Measurements from ENCODE around the gene UTP14A.

The UTP14A gene

DNA sequence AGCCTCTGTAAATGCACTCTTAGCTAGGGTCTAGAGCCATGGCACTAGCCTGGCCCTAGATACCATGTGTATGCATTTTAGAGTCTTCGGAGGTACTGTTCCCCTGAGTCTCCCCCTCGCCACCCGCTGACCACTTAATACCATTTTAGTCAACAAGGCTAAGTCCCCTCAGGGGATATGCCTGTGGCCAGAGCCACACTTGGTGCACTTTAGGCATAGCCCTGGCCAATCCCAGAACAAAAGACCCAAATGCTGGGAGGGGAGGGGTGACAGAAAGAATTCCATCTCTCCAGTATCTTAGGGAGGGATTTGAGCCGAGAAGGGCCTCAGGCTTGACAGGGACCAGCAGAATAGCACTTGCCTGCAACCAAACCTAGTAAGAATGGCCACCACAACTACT, 47.9 kb downstream of the UTP14A start:
- no peak for DNase-seq (ENCODE audit: low read depth)

DNA sequence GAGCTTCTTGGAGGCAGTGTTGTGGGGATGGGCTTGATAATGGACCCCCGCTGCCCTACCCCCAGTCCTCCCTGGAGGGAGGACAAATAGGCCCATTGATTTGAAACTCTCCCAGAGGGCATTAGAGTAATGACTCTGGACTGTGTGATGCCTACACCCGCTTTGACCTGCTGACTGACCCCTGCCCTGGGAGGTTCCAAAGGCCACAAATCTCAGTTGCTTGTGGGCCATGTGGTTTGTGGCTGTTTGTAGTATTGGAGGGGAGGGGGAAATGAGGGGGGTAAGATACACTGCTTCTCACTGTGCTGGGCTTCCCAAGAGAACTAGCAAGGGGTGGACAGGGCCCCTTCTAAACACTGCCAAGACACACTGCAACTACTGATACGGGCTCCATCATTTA, 48.8 kb downstream of the UTP14A start:
- DNase-seq (ENCODE audit: low read depth): no peak

DNA sequence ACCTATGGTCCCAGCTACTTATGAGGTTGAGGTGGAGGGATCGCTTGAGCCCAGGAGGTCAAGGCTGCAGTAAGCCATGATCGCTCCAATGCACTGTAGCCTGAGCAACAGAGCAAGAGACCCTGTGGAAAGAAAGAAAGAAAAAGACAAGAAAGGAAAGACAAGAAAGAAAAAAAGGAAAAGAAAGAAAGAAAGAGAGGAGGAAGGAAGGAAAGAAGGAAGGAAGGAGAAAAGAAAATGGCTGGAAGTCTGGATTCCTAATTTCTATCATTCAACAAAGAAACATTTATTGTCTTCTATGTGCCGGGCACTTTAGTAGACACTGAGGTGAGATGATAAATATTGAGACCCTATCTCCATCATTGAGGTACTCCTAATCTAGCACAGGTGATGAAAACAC, 49.7 kb downstream of the UTP14A start:
- no peak for DNase-seq (ENCODE audit: low read depth)

DNA sequence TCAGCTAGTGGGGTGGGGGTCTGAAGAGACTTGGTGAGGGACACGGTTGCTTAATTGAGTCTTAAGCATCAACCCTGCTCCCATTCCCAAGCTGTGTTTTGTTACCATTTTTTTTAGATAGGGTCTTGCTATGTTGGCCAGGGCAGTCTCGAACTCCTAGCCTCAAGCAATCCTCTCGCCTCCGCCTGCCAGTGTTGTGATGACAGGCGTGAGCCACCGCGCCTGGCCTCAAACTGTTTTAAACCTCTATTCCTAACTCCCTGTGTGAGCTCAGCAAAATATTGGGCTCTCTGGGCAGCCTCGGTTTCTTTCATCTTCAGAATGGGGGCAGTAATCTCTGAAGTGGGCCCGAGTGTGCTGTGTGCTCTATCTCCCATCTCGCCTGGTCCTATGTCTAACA, 50.2 kb downstream of the UTP14A start:
- no peak for DNase-seq (ENCODE audit: low read depth)

DNA sequence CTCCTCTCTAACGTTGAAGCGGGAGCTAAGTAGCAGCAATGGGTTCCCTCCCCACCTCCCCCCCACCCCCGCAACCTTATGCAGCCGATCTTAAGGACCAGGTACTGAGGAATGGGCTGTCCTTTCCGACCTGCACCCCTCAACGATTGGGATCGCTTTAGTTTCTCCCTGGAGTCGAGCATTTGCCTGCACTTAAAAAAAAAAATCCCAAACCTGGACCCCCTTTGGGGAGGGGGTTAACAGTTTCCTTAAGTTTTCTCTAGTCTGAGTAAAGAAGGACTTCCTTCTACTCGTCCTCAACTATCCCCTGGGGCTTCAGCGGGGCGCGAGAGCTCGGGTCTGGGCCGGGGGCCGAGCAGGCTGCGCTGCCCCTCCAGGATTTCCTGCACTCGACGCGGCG, 50.8 kb downstream of the UTP14A start:
- DNase-seq (ENCODE audit: low read depth): no peak

DNA sequence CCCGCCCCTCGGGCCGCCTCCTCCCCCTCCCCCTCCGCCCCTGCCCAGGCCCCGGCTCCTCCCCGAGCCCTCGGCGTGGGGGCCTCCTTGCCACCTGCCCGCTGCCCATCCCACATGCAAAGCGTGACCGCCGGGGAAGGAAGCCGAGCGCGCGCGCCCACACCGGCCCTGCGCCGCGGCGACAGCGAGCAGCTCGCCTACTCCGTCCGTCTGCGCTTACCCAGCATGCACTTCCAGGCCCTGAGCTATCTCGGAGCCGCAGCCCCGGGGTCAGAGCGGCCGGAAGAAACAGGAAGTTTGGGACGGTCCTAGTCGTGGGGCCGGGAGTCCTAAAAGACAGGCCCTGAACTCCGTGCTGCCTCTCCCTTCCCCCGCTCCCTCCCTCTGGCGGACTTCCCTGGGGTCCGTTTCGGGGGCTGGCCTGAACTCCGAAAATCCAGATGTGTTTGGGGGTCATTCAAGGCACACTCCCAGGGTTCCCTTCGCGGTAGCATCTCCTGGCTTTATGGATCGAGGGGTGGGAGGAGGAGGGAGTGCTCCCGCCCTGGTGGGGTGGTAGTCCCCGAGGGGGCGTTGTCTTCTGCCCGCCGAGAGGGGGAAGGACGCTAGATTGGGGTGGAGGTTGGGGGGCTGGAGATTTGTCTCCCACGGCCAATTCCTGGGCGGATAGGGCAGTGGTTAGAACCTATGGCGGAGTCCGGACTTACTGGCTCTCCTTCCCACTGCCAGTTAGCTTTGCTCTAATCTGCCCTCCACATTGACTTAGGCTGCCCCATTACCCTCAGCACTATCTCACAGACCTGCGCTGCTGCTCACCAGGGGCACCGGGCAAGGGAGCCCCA, 51.5 kb downstream of the UTP14A start:
- DNase-seq (ENCODE audit: low read depth): no peak

DNA sequence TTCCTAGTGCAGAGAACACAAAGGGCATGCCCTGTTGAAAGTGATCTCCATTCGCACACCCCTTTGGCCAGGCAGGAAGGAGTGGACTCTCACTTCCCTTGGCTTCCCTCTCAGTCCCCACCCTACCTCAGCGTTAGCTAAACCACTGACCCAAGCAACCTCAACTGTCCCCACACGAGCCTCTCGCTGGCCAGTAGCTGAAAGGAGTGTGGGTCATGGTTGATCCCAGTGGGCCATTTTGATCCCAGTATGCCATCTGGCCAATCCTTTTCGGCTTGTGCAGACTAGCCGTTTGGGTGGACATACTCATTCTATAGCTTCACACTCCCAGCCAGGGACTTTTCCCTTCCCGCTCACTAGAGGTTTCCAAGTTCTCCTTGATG, 52.1 kb downstream of the UTP14A start:
- no peak for DNase-seq (ENCODE audit: low read depth)

DNA sequence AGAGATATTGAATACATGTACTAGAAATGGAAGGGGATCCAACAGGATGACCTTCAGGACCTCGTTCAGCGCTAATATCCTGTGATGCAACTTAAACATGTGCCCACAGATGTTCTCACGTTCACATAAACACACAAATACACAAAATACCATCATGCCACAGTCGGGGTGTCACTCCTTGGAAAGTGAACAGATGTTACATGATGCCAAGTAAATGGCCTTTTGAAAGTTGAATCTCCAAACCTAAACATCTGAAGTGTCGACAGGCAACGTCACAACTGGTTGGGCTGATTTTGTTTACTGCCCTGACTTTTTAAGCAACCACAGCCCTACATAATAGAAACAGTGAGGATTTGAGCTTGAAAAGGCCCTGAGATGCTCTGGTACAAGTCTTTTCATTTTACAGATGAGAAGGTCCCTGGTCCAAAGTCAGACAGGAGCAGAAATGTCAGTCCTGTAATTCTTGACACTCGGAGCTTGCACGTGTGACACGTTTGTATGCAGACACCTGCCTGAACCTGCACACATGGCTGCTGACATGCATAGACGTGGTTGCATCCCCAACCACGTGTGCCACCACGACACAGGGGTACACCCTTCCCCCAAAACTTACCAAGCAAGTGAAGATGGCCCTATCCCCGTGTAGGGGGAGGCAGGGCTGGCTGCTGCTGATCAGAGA, 53.0 kb downstream of the UTP14A start:
- no peak for DNase-seq (ENCODE audit: low read depth)

DNA sequence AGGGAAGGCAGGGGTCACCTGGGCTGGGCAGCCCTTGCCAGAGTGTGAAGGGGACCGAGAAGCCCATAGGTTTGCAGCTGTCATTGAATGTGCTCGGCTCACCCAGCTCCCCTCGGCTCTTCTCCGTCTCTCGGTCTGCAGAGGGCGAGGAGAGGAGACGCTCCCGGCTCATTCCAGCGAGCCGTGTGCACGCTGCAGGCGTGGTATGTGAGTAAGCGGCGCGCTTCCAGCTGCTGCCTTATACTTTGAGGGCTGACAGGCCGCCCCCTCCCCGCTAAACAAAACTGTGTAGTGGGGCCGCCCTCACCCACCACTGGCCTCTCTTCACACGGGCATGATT, 53.5 kb downstream of the UTP14A start:
- no peak for DNase-seq (ENCODE audit: low read depth)

DNA sequence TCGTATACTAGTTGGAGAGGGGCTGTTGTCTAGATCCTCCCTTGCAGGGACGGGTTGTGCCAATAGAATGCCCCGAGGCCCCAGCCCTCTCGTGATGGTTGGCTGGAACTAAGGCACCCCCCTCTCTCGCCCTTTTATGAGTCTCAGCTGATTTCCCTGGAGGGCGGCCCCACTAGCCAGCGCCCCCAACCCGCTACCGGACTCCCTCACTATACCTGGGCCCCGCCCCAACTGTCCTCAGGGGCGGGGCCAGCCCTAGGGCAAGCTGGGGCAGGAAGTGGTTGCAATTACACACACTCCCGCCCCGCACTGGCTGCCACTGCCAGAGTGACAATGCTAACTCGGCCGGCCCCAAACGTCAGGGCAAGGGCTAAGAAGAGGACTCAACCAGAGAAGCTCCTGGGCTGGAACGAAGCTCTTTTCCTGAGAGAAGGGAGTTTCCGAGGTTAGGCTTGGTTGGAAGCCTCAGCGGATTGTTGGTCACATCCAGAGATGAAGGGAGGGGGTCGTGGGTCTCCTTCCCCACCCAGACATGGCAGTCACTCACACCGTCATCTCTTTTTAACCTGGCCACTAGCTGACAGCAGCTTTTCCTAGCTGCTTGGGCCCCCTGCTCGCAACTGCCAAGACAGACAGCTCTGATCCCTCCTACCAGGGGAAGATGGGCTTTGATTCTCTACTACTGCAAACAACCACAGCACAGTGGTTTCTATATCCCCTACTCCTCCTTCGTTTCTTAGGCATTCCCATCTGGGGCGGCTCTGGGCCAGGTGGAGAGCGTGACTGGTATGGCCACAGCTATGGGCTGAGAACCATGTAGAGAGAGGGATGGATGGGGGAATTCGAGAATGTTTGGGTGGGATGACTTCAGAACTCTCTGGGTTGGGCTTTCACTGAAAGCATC, 55.5 kb downstream of the UTP14A start:
- no peak for DNase-seq (ENCODE audit: low read depth)

DNA sequence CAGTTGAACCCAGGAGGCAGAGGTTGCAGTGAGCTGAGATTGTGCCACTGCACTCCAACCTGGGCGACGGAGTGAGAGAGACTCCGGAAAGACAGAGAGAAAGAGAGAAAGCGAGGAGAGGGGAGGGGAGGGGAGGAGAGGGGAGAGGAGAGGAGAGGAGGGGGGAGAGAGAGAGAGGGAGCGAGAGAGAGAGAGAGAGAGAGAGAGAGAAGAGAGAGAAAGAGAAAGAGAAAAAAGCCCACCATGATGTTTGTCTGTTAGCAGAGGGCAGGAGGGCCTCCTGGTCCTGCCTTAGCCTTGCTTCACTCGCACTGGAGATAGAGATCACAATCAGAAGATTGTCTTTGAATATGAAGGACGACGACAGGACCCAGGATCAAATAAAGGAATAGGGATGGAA, 57.8 kb downstream of the UTP14A start:
- DNase-seq (ENCODE audit: low read depth): no peak

DNA sequence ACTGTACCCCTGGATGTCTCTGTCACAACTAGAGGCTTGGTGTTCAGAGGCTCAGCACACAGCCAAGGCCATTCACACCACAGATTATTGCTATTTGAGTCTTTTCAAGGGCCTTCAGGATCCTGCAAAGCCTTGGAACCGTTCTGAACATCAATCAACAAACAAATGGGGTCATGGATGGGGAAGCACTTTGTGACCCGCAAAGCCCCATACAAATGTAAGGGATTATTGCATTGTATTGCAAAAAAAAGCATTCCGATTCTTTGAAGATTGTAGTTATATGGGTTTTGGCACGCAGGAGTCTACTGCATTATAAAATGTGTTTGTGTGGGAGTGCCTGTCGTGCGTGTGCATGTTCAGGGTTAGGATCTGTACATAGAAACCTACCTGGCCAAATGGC, 59.2 kb downstream of the UTP14A start:
- no peak for DNase-seq (ENCODE audit: low read depth)

DNA sequence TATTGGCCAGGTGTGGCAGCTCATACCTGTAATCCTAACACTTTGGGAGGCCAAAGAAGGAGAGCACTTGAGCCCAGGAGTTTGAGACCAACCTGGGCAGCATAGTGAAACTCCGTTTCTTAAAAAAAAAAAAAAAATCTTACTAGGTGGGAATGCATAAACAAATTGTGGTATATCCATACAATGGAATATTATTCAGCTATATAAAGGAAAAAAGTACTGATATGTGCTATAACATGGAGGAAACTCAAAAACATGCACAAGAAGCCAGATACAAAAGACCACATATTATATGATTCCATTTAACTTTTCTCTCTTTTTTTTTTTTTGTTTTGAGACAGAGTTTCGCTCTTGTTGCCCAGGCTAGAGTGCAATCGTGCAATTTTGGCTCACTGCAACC, 63.0 kb downstream of the UTP14A start:
- no peak for DNase-seq (ENCODE audit: low read depth)

DNA sequence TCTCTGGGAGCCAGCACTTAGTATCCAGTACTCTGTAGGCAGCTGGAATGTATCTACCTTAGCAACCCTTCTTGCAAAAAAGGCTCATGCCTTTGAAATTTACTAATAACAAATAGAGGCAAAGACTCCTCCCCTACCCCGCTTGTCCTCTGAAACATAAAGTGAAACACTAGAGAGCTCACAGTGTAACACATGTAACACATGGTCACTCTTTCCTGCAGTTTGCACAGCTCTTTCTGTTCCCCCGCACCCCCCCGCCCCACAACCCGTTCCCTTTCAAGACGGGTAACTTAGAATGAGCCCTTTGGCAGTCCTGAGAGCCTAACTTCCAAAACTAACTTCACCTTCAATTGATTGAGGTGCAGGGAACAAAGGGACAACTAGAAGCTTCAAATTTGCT, 70.5 kb downstream of the UTP14A start:
- no peak for DNase-seq (ENCODE audit: low read depth)

Data from HS-27A (cell line).